Activated naive CD4-positive, alpha-beta T cell treated with anti-CD3 and anti-CD28 coated beads, Interleukin-2, amount 50 U/mL, for 16 hours (primary cell): Measurements from ENCODE around the gene UTS2R.
A peak's percentile ranks its signal among the peaks of the same experiment; 100 is the strongest.
"Not testable (repeated sequence)": the region's sequence is repeated elsewhere in the genome, so short reads cannot be mapped to it uniquely, and the experiment has no call there.

ENCODE experiments used
- DNase-seq: peaks from one replicate; pipeline ENCODE4 v3.0.0-alpha.2; 2020

UTS2R gene

DNA sequence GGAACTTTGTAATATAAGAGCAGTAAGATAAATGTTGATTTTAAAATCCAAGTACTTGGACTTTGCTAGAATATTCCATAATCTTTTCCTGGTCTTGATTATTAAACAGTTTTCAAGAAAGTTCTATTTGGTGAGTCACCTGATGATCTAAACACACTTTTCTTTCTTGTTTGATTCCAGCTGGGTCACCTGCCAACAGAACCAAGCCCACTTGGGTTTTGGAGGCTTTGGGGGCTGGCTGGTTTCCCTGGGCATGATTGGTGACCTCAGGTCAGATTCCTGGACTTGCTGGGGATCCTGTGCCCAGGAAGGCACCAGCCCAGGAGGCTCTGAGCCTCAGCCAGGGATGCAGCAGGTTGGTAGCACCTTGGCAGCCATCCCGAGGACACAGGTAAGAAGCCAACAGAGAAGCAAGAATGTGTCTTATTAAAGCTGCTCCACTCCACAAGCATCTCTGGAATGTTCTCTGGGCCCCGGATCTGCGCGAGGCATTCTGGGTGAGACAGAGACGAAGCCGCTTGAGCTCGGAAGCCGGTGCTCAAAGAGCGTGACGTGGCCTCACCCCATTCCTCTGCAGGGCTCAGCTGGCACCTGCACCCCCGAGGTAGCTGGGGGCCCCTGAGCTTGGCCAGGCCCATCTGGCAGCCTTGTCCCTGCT is 15.7 kb upstream of the UTS2R start:
- DNase-seq, result no peak

- no peak for DNase-seq
These were observed 14.7 kb upstream of the UTS2R start for GRCh38 chr17:82356845-82357355.

GRCh38 chr17:82357394-82357793 is 14.2 kb upstream of the UTS2R start:
- DNase-seq, result no peak

- DNase-seq, result no peak
These were observed 12.9 kb upstream of the UTS2R start, which contains the start of gene TEX19 for GRCh38 chr17:82358465-82359350. Gene TEX19, plus strand, starts transcription at chr17:82359247. Its CDS starts 2,904 bp downstream, at chr17:82362151.

- not testable (repeated sequence) for DNase-seq
These were observed 12.0 kb upstream of the UTS2R start for GRCh38 chr17:82359451-82360074.

- no peak for DNase-seq
These were observed 9.5 kb upstream of the UTS2R start for GRCh38 chr17:82361885-82362633.

GRCh38 chr17:82365606-82366295 is 5.8 kb upstream of the UTS2R start:
- no peak for DNase-seq

- no peak for DNase-seq
These were observed 4.8 kb upstream of the UTS2R start for GRCh38 chr17:82366749-82367148.

- DNase-seq, result no peak
These were observed 3.6 kb upstream of the UTS2R start for GRCh38 chr17:82367724-82368524.

DNA sequence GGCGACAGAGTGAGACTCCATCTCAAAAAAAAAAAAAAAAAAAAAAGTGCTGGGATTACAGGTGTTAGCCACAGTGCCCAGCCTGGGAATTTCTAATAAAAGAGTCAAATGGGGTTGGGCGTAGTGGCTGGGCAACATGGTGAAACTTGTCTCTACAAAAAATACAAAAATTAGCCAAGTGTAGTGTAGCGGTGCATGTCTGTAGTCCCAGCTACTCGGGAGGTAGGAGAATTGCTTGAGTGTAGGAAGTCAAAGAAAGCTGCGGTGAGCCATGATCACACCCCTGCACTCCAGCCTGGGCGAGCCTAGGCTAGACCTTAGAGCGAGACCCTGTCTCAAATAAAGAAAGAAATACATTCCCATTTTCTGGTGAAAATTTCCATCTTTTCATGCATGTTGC is 2.4 kb upstream of the UTS2R start:
- no peak for DNase-seq

DNA sequence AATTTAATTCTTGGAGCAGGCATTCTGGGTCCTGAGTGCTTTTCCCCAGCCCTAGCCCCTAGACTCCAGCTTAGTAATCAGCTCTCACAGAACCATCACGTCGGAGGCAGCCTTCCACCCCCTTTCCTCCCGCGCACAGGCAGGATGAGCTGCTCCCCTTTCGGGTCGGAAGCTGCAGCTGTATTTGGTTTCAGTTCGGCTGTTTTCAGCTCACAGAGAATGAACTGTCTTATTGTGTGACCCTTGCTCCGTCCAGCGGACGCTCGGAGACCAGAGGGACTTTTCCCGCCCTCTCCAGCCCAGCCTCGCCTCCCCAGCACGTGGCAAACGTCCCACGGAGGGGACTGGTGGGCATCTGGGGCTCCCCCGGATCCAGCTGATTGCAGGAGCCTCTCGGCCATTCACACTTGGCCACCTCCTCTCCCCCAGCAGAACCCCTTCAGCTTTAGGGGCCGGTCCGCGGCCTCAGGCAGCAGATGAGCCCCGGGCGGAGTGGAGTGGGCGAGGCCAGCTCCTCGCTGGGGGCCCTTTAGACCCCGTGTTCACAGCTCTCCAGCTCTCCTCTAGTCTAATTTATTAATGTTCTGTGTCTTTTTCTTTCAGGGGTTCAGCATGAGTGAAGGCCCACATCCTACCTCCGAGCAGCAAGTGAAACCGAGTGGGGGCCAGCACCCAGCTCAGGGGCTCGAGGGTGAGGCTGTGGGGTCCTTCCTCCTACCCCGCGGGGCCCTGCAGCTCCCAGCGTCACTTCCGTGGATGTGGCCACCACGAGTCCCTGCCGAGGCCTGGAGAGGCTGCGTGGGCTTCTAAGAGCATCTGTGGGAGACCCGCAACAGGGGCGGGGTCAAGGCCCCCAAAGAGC is 863 bp upstream of the UTS2R start:
- DNase-seq, result peak; percentile 40

GRCh38 chr17:82372249-82373071 is 895 bp downstream of the UTS2R start:
- no peak for DNase-seq

- not testable (repeated sequence) for DNase-seq
These were observed 1.5 kb downstream of the UTS2R start for GRCh38 chr17:82373072-82373452.

- no peak for DNase-seq
These were observed 2.4 kb downstream of the UTS2R start for GRCh38 chr17:82373731-82374625.

DNA sequence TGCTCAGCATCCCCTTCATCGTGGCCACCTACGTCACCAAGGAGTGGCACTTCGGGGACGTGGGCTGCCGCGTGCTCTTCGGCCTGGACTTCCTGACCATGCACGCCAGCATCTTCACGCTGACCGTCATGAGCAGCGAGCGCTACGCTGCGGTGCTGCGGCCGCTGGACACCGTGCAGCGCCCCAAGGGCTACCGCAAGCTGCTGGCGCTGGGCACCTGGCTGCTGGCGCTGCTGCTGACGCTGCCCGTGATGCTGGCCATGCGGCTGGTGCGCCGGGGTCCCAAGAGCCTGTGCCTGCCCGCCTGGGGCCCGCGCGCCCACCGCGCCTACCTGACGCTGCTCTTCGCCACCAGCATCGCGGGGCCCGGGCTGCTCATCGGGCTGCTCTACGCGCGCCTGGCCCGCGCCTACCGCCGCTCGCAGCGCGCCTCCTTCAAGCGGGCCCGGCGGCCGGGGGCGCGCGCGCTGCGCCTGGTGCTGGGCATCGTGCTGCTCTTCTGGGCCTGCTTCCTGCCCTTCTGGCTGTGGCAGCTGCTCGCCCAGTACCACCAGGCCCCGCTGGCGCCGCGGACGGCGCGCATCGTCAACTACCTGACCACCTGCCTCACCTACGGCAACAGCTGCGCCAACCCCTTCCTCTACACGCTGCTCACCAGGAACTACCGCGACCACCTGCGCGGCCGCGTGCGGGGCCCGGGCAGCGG is 3.2 kb downstream of the UTS2R start:
- no peak for DNase-seq

GRCh38 chr17:82375359-82376041 is 3.9 kb downstream of the UTS2R start:
- no peak for DNase-seq
